A549 (cell line): ENCODE results near the gene THBS4. TPM values are rescaled to one million over a fixed set of nuclear protein-coding genes. Genes with fewer than 3 reads are reported as not detected.

ENCODE experiments used
- ATAC-seq, 2 experiments: fragments of 200-7000 bp in 1 of 2; fragments of >200 bp in 1 of 2; cut with Nextera tagmentation in 1 of 2; cut with Tn5 transposase in 1 of 2; 3 replicates each; pipeline versions ENCODE4 v1.8.0 to v1.9.1; 2018 to 2020; ENCODE audit warnings: mild to moderate bottlenecking in 1 of 2, moderate library complexity in 1 of 2
- CTCF ChIA-PET: fragments of 300-600 bp; sonication (Branson Sonifier 250); formaldehyde crosslinking; extraction: SDS; loops from one replicate; lab custom pipeline; 2021; ENCODE audit warnings: antibody characterized with exemption, inconsistent platforms; lab: Yijun Ruan, JAX
- POLR2A ChIA-PET: fragments of 350-600 bp; formaldehyde crosslinking; extraction: SDS; loops from one replicate; lab custom pipeline; 2021; ENCODE audit warnings: antibody characterized with exemption, inconsistent platforms; lab: Yijun Ruan, JAX
- DNase-seq, 2 experiments: peaks; one replicate each; pipeline versions ENCODE4 v3.0.0 to v3.0.0-alpha.2; 2011 to 2016; ENCODE audit warnings: low read depth in 1 of 2, low spot score in 1 of 2
- FAIRE-seq: peaks from 2 replicates; lab custom pipeline; 2011; peaks lifted over from hg19 to GRCh38; lab: Jason Lieb, UNC
- H3K27ac ChIP-seq, 2 experiments: fragments of >200 bp; sonication (Bioruptor Twin); formaldehyde crosslinking; 3 replicates each; pipeline ENCODE4 v1.5.1; 2016 to 2017
- H3K4me1 ChIP-seq: fragments of >200 bp; sonication (Bioruptor Twin); formaldehyde crosslinking; 3 replicates; pipeline ENCODE4 v1.6.1; 2016
- H3K4me2 ChIP-seq: fragments of >200 bp; sonication (Bioruptor Twin); formaldehyde crosslinking; 3 replicates; pipeline ENCODE4 v1.6.1; 2016
- H3K4me3 ChIP-seq: fragments of >200 bp; sonication (Bioruptor Twin); formaldehyde crosslinking; 3 replicates; pipeline ENCODE4 v1.5.1; 2016
- H3K9me3 ChIP-seq: fragments of >200 bp; sonication (Bioruptor Twin); formaldehyde crosslinking; 3 replicates; pipeline ENCODE4 v1.6.1; 2016
- BHLHE40 ChIP-seq: IDR thresholded peaks from 2 replicates; pipeline ENCODE4 v1.6.1; 2012; ENCODE audit warnings: low read depth, low read length, inconsistent platforms
- CBX8 ChIP-seq: fragments of 200-600 bp; sonication (generic); IDR thresholded peaks from 2 replicates; pipeline ENCODE4 v1.6.1; 2016
- EHF ChIP-seq: fragments of 250-450 bp; sonication (Bioruptor Pico); IDR thresholded peaks from 2 replicates; pipeline ENCODE4 v1.5.0; 2020; ENCODE audit warnings: mild to moderate bottlenecking
- FOSB ChIP-seq: fragments of 250-450 bp; sonication (Bioruptor Pico); IDR thresholded peaks from 2 replicates; pipeline ENCODE4 v1.5.0; 2020; ENCODE audit warnings: mild to moderate bottlenecking, moderate library complexity
- HDAC2 ChIP-seq: fragments of 200-600 bp; sonication (generic); IDR thresholded peaks from 2 replicates; pipeline ENCODE4 v1.6.1; 2016
- HEYL ChIP-seq: fragments of 250-450 bp; sonication (Bioruptor Pico); IDR thresholded peaks from 2 replicates; pipeline ENCODE4 v1.8.0; 2021; ENCODE audit warnings: mild to moderate bottlenecking, moderate library complexity
- HOXA7 ChIP-seq: fragments of 250-450 bp; sonication (Bioruptor Pico); IDR thresholded peaks from 2 replicates; pipeline ENCODE4 v1.5.0; 2020; ENCODE audit warnings: mild to moderate bottlenecking, moderate library complexity
- HOXB13 ChIP-seq: fragments of 250-450 bp; sonication (Bioruptor Pico); IDR thresholded peaks from 2 replicates; pipeline ENCODE4 v1.5.0; 2020; ENCODE audit warnings: low read depth, mild to moderate bottlenecking, moderate library complexity
- JUN ChIP-seq, 2 experiments: fragments of >200 bp; sonication (Bioruptor Twin); formaldehyde crosslinking; IDR thresholded peaks; 2 replicates in 1 of 2; 3 replicates in 1 of 2; pipeline ENCODE4 v1.6.1; 2016 to 2017
- JUNB ChIP-seq: fragments of >200 bp; sonication (Bioruptor Twin); formaldehyde crosslinking; IDR thresholded peaks from 2 replicates; pipeline ENCODE4 v1.6.1; 2016
- KDM5A ChIP-seq: fragments of 200-600 bp; sonication (generic); IDR thresholded peaks from 2 replicates; pipeline ENCODE4 v1.6.1; 2016; ENCODE audit warnings: antibody characterized with exemption, mild to moderate bottlenecking
- NFE2L2 ChIP-seq: fragments of 150-350 bp; conservative IDR thresholded peaks from 2 replicates; pipeline ENCODE4 v1.6.1; 2014; ENCODE audit warnings: low read length
- NPAS2 ChIP-seq: fragments of 250-450 bp; sonication (Bioruptor Pico); IDR thresholded peaks from 2 replicates; pipeline ENCODE4 v1.8.0; 2022; ENCODE audit warnings: mild to moderate bottlenecking, moderate library complexity, borderline replicate concordance
- POLR2A ChIP-seq: IDR thresholded peaks from 2 replicates; pipeline ENCODE4 v1.6.1; 2012; ENCODE audit warnings: mild to moderate bottlenecking, low read length
- POLR2AphosphoS2 ChIP-seq: conservative IDR thresholded peaks from 2 replicates; pipeline ENCODE4 v1.6.1; 2012; ENCODE audit warnings: low read length, improper control_type of control experiment, inconsistent platforms
- RAD21 ChIP-seq, 2 experiments: fragments of >200 bp in 1 of 2; sonication (Bioruptor Twin) in 1 of 2; formaldehyde crosslinking in 1 of 2; IDR thresholded peaks in 1 of 2; conservative IDR thresholded peaks in 1 of 2; 2 replicates in 1 of 2; 3 replicates in 1 of 2; pipeline ENCODE4 v1.6.1; 2012 to 2018; ENCODE audit warnings: inconsistent platforms in 1 of 2
- RARB ChIP-seq: fragments of 250-450 bp; sonication (Bioruptor Pico); IDR thresholded peaks from 2 replicates; pipeline ENCODE4 v1.8.0; 2021; ENCODE audit warnings: mild to moderate bottlenecking, moderate library complexity
- RCOR1 ChIP-seq: fragments of 150-350 bp; IDR thresholded peaks from 2 replicates; pipeline ENCODE4 v1.6.1; 2014; ENCODE audit warnings: antibody characterized with exemption, low read length, low read depth
- RNF2 ChIP-seq: fragments of 200-600 bp; sonication (generic); IDR thresholded peaks from 2 replicates; pipeline ENCODE4 v1.6.1; 2016; ENCODE audit warnings: low read depth, mild to moderate bottlenecking, antibody characterized with exemption, moderate library complexity, borderline replicate concordance
- SREBF2 ChIP-seq: fragments of 450-650 bp; IDR thresholded peaks from 2 replicates; pipeline ENCODE4 v1.6.1; 2014; ENCODE audit warnings: mild to moderate bottlenecking, moderate library complexity
- TFCP2L1 ChIP-seq: fragments of 250-450 bp; sonication (Bioruptor Pico); IDR thresholded peaks from 2 replicates; pipeline ENCODE4 v1.5.0; 2021; ENCODE audit warnings: mild to moderate bottlenecking
- ZFP36 ChIP-seq: fragments of 450-650 bp; IDR thresholded peaks from 2 replicates; pipeline ENCODE4 v1.6.1; 2014; ENCODE audit warnings: borderline replicate concordance; ENCODE audit not compliant: partially characterized antibody
- ZSCAN20 ChIP-seq: fragments of 250-450 bp; sonication (Bioruptor Pico); IDR thresholded peaks from 2 replicates; pipeline ENCODE4 v1.8.0; 2022; ENCODE audit warnings: mild to moderate bottlenecking, moderate library complexity
- whole genome bisulfite sequencing: methylation state at CpG from one replicate; pipeline ENCODE4 v1.1.6; 2017; ENCODE audit errors: missing lambda C conversion rate; 5-methylcytosine and 5-hydroxymethylcytosine counted together
- polyA plus RNA-seq, 4 experiments: library from polyadenylated mRNA; depleted of rRNA in 3 of 4; stranded (reverse); fragments of >200 nt; fragmentation: RNase III in 1 of 4; extraction: RNeasy Plus Mini Kit Qiagen cat#74134 plus additional on column Dnase treatment in 1 of 4; gene quantifications; 2 replicates in 3 of 4; 3 replicates in 1 of 4; pipeline ENCODE4 v1.2.3, GENCODE V29; 2011 to 2017
- TF ChIP-seq, protein P1 (sequence below): fragments of 150-350 bp; IDR thresholded peaks from 2 replicates; pipeline ENCODE4 v1.6.1; 2014; ENCODE audit warnings: low read depth, mild to moderate bottlenecking, low read length
- TF ChIP-seq, protein P2 (sequence below): IDR thresholded peaks from 2 replicates; pipeline ENCODE4 v1.6.1; 2012; ENCODE audit warnings: low read depth, borderline replicate concordance
- TF ChIP-seq, protein P3 (sequence below): fragments of >200 bp; sonication (Bioruptor Twin); formaldehyde crosslinking; IDR thresholded peaks from 3 replicates; pipeline ENCODE4 v1.5.1; 2016
- TF ChIP-seq, protein P4 (sequence below): IDR thresholded peaks from 2 replicates; pipeline ENCODE4 v1.6.1; 2012

Gene THBS4
- polyA plus RNA-seq, 2 of the 4 experiments (the other 2 are of a cell fraction): 0.28 to 0.41 TPM

DNA sequence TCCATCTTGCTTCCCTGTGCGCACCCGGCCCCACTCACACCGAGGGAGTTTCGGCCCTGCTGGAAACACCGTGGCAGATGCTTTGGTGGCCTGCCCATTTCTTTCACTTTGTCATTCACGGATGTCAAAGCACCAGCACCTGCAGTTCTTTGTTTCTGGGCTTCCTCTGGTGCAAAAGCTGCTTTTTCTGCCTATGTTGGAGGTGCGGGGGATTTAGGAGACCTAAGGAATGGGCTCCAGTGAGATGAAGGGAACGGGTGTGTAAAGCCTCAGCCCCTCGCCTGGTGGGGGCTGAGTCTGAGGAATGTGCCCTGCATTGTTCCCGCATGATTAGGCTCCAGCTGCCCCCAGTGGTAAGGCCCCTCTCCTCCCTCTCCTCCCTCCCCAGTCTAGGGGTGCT is 62.3 kb downstream of the THBS4 start:
- POLR2A ChIA-PET: no interaction called here
- TF ChIP-seq HOXB13 (CRISPR knock-in tag) (no peak), POLR2AphosphoS2 (no peak), NPAS2 (CRISPR knock-in tag) (no peak), JUN (IDR thresholded peaks at IDR 0.05) (no peak), ZFP36 (no peak), SREBF2 (no peak), JUNB (no peak), RCOR1 (no peak), FOSB (CRISPR knock-in tag) (no peak)
- TF ChIP-seq, all 56 proteins: peak for 0
- H3K4me1 ChIP-seq: no peaks in the 10 kb centered on the region
- CTCF ChIA-PET: interaction anchor here (4.8 to 8.6 kb wide), 2 partner anchors 13 to 210 kb away, joined by 43 to 75 read pairs; no protein-coding TSS in a partner anchor
- no peak for DNase-seq
- no peak overlapping the region for H3K27ac ChIP-seq
- no peak overlapping the region for H3K4me3 ChIP-seq
- no peak for FAIRE-seq
- no peak overlapping the region for H3K4me2 ChIP-seq
- 69% methylated on average over 9 of the region's 10 CpGs for WGBS
- no peaks in the 10 kb centered on the region for H3K9me3 ChIP-seq
- no peak for ATAC-seq

DNA sequence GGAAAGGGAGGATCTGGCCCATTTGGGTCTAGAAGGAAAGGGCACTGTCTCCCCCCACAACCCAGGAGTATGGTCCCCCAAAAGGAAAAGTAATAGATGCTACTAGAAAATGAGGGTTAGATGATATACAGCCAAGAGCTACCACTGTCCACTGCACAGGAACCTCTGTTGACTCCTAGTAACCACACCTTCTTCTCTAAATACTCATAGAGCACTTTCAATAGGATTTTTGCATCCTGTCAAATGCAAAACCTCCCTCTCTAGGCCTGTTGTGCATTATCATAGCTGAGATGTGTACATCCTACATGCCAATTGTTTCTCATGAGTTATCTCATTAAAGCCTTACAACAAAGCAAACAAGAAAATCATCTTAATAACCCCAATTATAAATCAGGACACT is 66.8 kb downstream of the THBS4 start:
- Histone ChIP-seq H3K4me2 (no peak overlapping the region), H3K9me3 (no peaks in the 10 kb centered on the region), H3K4me3 (no peak overlapping the region), H3K4me1 (no peaks in the 10 kb centered on the region), H3K27ac (no peak overlapping the region)
- no peak for ATAC-seq
- TF ChIP-seq, protein P1, sequence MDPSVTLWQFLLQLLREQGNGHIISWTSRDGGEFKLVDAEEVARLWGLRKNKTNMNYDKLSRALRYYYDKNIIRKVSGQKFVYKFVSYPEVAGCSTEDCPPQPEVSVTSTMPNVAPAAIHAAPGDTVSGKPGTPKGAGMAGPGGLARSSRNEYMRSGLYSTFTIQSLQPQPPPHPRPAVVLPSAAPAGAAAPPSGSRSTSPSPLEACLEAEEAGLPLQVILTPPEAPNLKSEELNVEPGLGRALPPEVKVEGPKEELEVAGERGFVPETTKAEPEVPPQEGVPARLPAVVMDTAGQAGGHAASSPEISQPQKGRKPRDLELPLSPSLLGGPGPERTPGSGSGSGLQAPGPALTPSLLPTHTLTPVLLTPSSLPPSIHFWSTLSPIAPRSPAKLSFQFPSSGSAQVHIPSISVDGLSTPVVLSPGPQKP: no peak
- TF ChIP-seq HDAC2 (no peak), ZFP36 (no peak), NFE2L2 (no peak), KDM5A (no peak), HOXA7 (no peak), SREBF2 (no peak), EHF (CRISPR knock-in tag) (no peak), POLR2A (no peak), JUN (IDR thresholded peaks at IDR 0.05) (no peak), HEYL (CRISPR knock-in tag) (no peak), ZSCAN20 (no peak)
- TF ChIP-seq, protein P2, sequence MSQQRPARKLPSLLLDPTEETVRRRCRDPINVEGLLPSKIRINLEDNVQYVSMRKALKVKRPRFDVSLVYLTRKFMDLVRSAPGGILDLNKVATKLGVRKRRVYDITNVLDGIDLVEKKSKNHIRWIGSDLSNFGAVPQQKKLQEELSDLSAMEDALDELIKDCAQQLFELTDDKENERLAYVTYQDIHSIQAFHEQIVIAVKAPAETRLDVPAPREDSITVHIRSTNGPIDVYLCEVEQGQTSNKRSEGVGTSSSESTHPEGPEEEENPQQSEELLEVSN: no peak
- TF ChIP-seq, protein P3, sequence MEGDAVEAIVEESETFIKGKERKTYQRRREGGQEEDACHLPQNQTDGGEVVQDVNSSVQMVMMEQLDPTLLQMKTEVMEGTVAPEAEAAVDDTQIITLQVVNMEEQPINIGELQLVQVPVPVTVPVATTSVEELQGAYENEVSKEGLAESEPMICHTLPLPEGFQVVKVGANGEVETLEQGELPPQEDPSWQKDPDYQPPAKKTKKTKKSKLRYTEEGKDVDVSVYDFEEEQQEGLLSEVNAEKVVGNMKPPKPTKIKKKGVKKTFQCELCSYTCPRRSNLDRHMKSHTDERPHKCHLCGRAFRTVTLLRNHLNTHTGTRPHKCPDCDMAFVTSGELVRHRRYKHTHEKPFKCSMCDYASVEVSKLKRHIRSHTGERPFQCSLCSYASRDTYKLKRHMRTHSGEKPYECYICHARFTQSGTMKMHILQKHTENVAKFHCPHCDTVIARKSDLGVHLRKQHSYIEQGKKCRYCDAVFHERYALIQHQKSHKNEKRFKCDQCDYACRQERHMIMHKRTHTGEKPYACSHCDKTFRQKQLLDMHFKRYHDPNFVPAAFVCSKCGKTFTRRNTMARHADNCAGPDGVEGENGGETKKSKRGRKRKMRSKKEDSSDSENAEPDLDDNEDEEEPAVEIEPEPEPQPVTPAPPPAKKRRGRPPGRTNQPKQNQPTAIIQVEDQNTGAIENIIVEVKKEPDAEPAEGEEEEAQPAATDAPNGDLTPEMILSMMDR: no peak
- POLR2A ChIA-PET: no interaction called here
- DNase-seq: no peak
- CTCF ChIA-PET: interaction anchor here (1.2 to 8.6 kb wide), 6 partner anchors 9 to 206 kb away, joined by 3 to 75 read pairs (median 9); no protein-coding TSS in a partner anchor
- no peak for FAIRE-seq

DNA sequence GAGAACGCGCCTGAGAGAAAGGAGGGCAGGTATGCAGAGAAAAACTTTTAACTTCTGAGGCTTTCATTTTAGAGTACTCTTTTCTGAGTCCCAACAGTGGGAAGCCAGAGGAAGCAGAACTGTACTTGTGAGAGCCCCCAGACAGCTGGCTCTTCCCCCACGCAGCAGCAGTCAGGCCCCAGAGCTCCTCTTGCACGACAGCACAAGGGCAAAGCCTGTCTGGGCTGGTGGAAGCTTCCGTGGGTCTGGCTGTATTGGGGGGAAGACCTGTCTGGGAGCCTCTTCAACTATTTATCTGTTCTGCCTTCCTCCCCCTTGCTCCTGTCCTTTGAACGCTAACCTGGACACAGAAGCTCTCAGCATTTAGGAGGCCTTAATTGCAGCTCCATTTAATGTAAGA is 68.2 kb downstream of the THBS4 start:
- ChIA-PET CTCF (interaction anchor here (0.9 to 2.8 kb wide), 5 partner anchors 12 to 205 kb away, joined by 3 to 10 read pairs (median 8); no protein-coding TSS in a partner anchor), POLR2A (no interaction called here)
- Histone ChIP-seq H3K4me2 (no peak overlapping the region), H3K4me3 (no peak overlapping the region), H3K27ac (no peak overlapping the region), H3K4me1 (no peaks in the 10 kb centered on the region), H3K9me3 (no peaks in the 10 kb centered on the region)
- FAIRE-seq: no peak
- ATAC-seq: no peak
- WGBS: 82% methylated on average over 6 of the region's 6 CpGs
- TF ChIP-seq TFCP2L1 (CRISPR knock-in tag) (no peak), RNF2 (no peak), POLR2AphosphoS2 (no peak), RAD21 (conservative IDR thresholded peaks at IDR 0.05 in 1 of 2, IDR thresholded peaks at IDR 0.05 in 1 of 2) (no peak), RARB (CRISPR knock-in tag) (no peak), ZFP36 (no peak), BHLHE40 (no peak), CBX8 (no peak)
- TF ChIP-seq, protein P4, sequence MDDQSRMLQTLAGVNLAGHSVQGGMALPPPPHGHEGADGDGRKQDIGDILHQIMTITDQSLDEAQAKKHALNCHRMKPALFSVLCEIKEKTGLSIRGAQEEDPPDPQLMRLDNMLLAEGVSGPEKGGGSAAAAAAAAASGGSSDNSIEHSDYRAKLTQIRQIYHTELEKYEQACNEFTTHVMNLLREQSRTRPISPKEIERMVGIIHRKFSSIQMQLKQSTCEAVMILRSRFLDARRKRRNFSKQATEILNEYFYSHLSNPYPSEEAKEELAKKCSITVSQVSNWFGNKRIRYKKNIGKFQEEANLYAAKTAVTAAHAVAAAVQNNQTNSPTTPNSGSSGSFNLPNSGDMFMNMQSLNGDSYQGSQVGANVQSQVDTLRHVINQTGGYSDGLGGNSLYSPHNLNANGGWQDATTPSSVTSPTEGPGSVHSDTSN: no peak
- no peak for DNase-seq
